Middle frontal gyrus (tissue), 1 donor: Measurements from ENCODE around the gene KLK13.

Source experiments
- DNase-seq: peaks from one replicate; pipeline ENCODE4 v3.0.0-alpha.2; 2015; ENCODE audit warnings: low spot score; ENCODE audit errors: extremely low spot score

The KLK13 gene

DNA sequence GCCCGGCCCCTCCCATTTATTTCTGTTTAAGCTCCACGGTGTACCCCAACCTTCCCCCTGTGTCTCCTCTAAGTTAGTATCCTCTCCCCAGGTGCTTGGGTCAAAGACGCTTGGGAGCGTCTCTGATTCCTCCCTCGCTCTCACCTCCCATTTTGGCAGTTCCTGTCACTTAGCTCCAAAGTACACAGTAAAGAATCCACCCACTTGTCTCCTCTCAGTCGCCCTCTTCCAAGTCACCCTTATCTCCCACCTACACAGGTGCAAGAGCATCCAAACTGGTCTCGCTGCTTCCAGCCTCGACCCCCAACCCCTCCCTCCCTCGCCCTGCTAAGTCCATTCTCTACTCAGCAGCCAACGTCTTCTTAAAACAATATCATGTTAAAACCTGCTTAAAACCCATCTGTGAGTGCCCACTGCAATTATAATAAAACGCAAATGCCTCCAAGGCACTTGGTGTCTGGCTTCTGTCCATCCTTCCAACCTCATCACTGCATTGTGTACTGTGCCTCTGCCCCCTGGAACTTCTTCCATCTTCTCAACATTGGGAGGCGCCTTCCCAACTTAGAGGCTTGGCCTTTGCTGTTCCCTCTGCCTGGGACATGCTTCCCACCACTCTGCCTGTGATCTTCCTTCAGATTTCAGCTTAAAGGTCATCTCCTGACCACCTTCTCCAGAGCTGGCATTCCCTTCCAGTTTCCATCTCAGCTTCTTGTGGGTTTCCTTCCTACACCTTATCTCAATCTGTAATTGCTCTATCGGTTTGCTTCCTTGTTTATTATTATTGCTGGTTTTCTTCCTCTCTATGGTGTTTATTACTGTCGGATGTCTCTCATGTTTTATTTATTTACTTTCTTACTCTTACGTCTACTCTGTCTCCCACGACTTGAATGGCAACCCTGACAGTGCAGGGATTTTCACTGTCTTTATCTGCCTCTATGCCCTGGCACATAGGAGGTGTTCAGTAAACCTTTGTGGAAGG, 27.3 kb upstream of the KLK13 start:
- DNase-seq, result no peak

DNA sequence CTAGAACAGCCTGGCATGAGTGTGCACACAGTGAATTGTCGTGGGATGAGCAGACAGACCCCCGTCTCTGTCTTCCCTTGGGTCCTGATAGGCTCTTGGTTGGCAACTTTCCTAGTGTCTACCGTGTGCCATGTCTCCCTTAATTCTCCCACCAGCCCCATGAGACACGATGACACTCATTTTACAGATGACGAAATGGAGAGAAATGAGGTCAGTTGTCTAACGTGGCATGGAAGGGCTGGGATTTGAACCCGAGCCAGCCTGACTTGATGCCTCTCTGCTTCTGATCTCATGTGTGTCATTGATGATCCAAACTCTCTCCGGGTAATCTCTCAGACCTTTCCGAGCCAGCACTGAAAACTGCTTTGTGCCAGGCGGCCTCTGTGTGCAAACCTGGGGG, 26.2 kb upstream of the KLK13 start:
- no peak for DNase-seq

DNA sequence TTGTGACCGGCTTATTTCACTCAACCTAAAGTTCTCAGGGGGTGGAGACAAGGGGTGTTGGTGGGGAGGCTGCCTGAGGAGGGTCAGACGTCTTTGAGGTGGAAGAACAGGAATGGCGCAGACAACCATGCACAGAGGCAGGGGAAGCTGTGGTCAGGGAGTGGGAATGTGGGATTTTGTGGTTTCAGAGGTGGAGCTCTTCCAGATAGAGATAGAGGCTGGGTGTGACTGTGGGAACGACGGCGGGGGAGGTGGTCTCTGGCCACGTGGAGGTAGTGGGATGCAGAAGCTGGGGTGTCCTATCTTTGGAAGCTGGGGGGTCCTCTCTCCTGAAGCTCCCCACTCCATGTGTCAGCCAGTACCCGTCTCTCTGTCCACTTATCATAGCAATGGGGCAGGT, 25.6 kb upstream of the KLK13 start:
- DNase-seq, result no peak

DNA sequence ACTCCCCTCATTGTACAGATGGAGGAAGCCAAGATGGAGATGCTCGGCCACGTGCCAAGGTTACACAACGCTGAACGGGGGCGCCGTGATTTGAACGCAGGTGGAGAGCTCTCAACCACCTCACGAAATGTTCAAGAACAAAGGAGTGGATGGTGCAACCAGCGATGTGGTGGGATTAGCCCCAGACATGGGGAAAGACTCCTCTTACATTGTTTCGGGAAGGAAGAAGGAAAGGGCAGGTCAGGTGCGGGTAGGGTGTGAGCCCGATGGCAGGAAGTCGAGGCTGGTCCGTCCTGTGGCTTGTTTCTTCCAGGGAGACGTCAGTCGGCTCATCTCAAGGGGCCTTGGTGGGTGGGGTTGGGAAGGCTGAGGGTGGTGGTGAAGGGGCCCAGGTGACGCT, 24.9 kb upstream of the KLK13 start:
- DNase-seq, result no peak

DNA sequence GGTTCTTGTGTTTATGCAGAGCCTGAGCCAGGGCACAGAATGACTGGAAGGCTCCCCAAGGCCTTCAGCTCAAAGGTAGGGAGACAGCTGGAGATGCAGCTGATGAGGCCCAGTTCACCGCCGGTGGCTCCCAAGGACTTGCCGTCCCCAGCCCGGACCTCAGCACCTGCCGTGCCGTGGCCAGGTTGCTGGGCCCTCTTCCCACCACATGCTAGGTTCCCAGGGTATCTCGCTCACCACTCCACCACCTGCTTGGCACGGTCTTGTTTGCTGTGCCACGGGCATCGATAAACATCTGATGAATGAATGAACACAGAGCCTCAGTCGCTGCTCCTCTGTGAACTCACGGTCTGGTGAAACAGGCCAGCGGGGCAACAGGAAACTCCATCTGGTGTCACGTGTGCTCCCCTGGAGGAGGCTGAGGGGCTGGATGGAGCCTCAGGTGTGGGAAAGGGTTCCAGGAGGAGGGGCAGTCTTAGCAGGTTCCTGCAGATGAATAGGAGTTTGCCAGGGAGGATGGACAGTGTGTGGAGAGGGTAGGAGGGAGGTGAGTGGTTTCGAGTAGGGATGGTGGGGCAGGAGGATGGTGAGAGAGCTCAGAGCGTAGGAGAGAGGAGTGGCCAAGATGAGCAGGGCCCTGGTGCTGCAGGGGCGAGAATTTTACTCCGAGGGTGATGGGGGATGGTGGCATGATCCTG, 21.4 kb upstream of the KLK13 start:
- no peak for DNase-seq

DNA sequence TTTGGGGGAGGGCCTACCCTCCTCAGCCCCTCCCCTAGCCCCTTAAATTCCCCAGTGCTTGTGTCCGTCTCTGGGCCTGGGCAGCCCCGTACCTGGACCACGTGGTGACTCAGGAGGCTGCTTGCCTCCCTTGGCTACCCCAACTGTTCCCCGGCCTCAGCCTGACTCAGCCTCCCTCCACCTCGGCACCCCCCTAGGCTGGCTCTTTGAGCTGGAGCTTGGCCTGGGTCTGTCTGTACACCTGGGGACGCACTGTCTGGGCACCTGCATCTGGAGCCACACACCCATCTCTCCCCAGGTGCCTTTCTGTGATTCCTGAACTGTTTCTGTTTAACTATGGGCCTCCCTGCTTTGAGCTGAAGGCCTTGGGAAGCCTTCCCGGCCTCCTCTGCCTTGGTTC, 19.6 kb upstream of the KLK13 start:
- no peak for DNase-seq

DNA sequence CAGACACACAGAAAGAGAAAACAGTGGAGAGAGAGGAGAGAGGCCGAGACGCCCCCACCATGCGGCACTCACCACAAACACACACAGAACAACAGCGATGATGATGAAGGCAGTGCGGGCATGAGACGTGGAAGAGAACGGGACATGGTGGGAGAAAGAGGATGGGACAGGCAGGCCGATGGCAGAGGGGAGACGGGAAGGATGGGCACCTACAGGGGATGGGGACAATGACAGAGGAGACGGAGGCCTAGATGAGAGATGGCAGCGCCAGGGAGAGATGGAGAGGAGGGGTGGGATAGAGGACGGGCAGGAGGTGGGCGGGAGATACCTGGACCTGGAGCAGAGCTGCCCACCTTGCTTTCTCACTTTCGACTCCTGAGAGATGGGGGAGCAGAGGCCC, 18.9 kb upstream of the KLK13 start:
- no peak for DNase-seq

DNA sequence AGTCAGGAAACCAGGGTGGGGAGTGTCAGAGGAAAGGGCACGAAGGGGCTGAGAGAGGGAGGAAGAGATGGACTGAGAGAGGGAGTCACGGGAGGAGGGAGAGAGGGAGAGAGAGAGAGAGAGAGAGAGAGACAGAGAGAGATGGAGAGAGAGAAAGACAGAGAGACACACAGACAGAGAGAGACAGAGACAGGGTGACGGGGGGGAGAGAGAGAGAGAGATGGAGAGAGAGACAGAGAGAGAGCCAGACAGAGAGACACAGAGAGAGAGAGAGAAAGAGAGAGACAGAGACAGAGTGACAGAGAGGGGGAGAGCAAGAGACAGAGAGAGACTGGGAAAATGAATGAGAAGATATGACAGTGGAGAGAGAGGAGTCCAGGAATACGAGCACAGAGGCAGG, 18.3 kb upstream of the KLK13 start:
- DNase-seq, result no peak

DNA sequence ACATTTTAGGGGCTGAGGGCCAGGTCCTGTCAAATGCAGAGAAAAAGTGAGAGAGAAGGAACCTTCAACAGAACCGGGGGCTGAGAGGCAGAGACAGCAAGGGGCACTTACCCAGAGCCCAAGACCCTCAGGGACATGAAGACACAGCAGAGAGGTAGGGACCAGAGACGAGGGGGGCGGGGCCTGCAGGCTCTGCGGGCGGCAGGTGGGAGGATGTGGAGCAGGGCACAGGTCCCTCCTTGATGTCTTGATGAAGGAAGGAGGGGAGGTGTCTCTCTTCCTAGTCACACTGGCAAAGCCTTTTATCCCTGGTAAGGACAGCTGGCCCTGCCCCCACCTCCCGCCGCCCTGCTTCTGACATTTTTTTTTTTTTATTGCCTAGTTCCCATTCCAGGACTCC, 17.7 kb upstream of the KLK13 start, which contains the start of gene KLK14:
KLK14 (minus strand) TSS at position 277 of the 400 bp plus-strand sequence; CDS start at position 4, 273 bp downstream.
- DNase-seq, result no peak

DNA sequence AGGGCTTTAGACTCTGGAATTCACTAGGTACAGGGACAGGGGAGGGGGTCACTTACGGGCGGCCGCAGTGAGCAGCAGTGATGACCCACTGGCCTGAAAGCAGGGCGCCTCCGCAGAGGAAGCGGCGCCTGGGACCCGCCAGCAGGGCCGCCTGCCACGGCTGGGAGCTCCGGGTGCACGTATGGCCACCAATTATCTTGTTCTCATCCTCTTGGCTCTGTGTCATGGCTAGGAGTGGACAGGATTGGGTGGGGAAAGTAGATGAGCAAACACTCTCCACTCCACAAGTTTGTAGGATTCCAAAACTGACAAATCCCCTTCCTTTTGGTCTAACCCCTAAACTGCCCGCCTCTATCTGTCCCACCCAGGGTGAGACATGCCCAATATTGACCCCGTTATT, 16.6 kb upstream of the KLK13 start:
- DNase-seq, result no peak

DNA sequence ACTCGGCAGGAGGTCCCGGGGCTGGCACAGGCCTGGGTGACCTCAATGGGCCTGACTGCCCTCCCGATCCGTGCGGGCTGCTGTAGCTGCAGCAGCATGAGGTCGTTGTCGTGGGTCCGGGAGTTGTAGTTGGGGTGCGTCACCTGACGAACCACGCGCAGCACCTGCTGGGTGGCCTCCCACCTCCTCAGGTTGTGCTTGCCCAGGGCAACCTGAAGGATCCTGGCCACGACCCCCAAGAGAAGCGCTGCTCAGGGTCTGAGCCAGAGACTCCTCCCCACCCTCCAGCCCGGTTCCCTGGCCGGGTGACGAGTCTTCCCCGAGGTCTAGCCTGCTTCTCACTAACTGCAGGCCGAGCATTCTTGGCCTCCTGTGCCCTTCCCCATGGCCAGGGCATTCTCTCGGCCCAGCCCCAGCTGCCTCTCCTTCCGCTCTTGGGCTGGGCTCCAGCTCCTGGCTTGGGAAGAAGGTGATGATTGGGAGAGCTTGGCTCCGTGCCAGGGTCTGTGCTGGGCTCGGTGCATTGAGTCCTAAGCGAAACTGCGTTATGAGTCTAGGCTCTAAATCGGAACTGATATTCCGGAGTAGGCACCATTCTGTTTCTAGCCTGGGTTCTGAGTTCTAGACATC, 14.7 kb upstream of the KLK13 start:
- no peak for DNase-seq

DNA sequence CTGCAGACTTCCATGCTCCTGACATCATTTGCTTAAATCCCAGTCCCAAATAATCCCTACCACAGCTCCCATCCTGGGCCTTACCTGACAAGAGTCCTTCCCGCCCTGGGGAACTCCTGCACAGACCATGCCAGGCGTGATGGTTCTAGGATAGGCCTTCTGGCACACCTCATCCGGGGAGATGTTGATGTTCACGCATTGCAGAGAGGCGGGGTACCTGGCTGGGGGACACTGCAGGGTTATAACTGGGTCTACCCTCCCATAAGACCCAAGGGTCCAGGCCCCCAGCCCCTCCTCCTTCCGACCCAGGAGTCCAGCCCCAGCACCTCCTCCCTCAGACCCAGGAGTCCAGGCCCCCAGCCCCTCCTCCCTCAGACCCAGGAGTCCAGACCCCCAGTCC, 13.8 kb upstream of the KLK13 start:
- no peak for DNase-seq

DNA sequence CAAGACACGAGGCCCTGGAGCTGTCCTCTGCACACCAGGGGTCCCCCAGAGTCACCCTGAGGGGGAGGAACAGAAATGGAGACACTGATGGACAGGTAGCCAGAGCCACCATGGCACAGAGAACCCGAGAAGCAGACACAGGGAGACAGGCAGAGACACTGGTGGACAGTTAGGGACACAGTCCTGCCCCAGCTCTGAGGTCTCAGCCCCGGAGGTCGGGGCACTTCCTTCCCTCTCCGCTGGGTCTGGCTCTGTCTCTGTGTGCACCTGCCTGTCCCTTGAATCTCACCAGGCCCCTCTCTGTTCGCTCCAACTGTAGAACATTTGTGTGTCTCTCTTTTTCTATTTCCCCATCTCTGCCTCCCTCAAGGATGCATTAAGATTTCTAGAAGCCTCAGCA, 13.2 kb upstream of the KLK13 start:
- no peak for DNase-seq

DNA sequence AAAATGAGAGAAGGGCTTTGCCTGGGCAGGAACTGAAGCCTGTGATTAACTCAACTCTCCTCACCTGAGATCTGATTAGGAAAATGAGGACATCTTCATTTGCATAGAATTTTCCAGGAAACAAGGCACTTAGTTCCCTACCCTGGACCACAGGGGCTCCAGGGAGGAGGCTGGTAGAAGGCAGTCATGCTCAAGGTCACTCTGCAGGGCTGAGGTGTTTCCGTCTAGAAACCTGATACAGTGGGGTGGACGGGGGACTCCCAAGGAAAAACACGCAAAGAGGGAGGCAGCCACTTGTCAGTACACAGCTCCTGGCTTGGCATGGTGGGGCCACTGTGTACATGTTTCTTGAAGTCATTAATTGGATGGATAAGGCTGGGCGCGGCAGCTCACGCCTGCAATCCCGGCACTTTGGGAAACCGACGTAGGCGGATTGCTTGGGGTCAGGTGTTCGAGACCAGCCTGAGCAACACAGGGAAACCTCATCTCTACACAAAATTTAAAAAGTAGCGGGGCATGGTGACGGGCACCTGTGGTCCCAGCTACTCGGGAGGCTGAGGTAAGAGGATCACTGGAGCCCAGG, 11.8 kb upstream of the KLK13 start:
- DNase-seq, result no peak

DNA sequence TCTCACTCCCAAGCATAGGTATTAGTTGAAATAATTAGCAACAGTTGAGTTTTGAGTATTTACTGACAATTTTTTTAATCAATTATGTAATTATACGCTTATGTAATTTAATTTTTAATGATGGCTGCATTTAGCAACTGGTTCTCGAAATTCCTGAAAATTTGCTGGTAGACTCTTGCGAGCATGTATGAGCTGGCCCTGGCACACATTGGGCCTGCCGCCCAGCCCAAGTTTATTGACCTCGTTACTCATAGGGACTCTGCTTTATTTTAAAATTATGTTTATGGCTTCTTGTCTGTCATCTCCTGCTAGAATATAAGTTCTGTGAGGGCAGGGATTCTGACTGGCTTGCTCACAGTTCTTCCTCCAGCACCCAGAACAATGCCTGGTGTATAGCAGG, 11.1 kb upstream of the KLK13 start:
- DNase-seq, result no peak

DNA sequence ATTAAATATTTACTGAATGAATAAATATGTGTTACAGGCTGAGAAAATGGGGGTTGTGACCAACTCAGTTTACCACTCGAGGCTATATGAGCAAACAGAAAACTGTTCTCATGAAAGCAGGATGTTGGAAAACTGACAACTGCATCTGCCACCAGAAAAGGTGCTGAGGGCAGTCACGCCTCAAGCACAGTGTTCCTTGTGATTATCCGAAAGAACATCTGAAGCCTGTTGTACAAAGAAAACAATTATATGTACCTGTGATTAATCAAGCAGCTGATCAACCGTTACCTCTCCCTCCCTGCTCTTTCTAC, 6.2 kb upstream of the KLK13 start:
- DNase-seq, result no peak

DNA sequence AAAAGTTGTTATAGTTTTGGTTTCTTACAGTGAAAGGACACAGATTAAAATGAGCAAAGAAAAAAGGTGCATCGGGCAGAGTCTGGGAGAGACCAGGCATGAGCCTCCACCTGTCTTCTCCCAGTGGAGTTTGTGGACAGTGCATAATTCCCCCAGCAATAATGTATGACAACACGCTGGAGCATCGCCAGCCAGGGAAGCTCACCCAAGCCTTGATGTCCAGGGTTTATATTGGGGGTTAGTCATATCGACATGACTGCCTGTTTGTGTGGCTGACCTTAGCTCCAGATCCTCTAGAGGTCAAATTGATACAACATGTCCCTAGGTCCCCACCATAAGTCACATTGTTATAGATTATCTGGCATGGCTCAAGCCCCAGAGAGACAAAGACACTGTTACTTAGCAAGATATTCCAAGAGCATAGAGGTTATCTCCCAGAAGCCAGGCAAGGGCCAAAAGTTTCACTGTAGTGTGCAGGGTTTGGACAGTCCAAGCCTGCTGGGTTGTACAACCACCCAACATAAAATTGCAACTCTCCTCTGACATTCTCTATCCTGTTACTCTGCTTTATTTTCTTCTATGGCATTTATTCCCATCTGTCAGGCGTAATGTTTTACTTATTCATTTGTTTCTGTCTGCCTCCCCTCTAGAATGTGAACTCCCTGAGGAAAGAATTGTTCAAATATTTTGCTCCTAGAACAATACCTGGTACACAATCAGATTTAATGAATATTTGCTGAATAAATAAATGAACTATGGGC, 5.6 kb upstream of the KLK13 start:
- DNase-seq, result no peak

DNA sequence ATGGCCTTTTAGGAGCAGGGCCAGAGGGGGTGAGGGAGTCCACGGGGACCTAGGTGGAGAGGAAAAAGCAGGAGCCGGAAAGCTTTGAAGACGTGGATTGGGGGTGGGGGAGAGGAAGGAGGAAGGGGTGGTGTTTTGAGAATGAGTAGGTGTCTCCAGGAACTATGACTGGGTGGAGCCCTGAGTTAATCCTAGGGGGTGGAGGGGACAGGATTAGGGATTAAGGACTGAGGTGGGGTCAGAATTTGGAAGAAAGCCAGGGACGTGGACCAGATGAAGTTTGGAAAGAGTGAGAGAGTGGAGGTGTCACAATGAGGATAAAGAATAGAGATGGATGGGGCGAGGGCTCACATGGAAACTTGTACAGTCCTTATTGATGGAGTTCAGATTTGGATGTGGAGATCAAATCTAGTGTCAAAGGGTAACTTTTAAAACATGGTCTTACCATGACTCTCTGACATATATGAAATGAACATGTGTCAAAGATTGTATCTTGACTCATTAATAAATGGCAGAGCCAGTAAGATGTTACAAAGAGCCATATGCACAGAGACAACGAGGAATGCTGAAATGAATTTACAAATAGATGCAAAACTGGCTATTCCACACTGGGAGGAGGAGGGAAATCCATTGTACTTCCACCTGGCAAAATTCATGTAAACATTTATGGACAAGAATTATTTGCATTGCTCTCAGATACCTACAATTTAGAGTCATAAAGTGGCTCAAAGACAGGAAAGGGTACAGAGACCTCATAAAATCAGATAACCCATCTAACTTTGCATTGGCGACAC, 1.7 kb upstream of the KLK13 start:
- no peak for DNase-seq

DNA sequence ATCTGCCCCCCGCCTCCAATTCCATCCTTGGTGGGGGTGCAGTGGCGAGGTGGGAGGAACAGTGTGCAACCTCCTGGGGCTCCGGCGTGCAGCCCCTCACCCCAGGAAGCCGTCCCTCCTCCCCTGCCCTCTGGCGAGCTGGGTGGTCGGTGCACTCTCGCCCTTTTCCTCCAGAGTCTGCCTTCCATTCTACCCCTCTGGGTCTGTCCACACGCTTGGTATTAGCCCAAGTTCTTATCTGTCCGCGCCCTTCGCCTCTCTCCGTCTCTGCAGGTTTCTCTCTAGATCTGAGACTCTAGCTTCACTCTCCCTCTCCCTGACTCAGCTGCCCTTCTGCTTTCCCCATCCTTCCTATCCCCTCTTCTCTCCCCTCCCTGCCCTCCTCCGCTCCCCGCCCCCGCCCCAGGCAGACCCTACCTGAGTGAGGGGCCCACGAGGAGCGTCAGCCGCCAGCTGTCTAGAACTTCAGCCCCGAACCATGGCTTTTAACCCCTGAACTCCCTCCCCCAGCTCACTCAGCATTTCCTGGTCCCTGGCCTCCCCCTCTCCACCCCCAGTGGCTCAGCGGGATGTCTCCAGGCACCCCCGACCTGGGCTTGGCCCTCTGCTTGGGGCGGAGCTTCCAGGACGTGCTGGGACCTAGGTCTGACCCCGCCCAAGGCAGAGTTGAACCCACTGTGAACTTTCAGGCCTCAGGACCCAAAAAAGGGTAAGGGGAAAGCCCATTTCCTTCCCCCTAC, 499 bp upstream of the KLK13 start:
- no peak for DNase-seq

DNA sequence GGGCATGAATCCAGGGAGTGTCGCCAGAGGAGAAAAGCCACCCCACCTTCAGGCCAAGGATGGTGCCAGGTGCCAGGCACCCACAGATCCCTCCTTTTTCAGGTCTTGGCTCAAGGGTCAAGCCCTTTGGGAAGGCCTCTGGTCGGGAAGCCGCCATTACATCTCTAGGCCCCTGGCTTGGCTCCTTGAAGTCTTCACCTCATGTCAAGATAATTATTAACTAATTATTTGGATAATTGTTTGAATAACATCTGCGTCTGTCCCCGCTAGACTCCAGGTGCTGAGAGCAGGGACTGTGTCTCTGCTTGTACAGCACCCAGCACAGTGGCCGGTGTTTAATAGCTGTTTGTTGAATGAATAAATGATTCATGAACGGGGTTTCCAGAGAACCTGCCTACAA, 1.2 kb downstream of the KLK13 start:
- DNase-seq, result no peak
